HEK293 (cell line): ENCODE results near the gene GREM1.

Experiments
- CTCF ChIP-seq: fragments of 450-650 bp; formaldehyde crosslinking; IDR thresholded peaks from 2 replicates; pipeline ENCODE4 v1.5.1; 2016; ENCODE audit warnings: missing biosample characterization, missing genetic modification characterization
- EGR2 ChIP-seq: fragments of 450-650 bp; formaldehyde crosslinking; IDR thresholded peaks from 2 replicates; pipeline ENCODE4 v1.5.1; 2016; ENCODE audit warnings: low read depth, missing biosample characterization, missing genetic modification characterization
- REST ChIP-seq: fragments of 450-650 bp; formaldehyde crosslinking; IDR thresholded peaks from 2 replicates; pipeline ENCODE4 v1.5.1; 2016; ENCODE audit warnings: missing biosample characterization, missing genetic modification characterization
- YY1 ChIP-seq: fragments of 450-650 bp; formaldehyde crosslinking; IDR thresholded peaks from 2 replicates; pipeline ENCODE4 v1.5.1; 2018; ENCODE audit warnings: missing biosample characterization, missing genetic modification characterization
- ZNF529 ChIP-seq: fragments of 450-650 bp; formaldehyde crosslinking; IDR thresholded peaks from 2 replicates; pipeline ENCODE4 v1.5.1; 2017; ENCODE audit warnings: missing genetic modification characterization, missing biosample characterization; ENCODE audit not compliant: insufficient replicate concordance
- ZNF664 ChIP-seq: fragments of 450-650 bp; formaldehyde crosslinking; IDR thresholded peaks from 2 replicates; pipeline ENCODE4 v1.5.1; 2016; ENCODE audit warnings: missing biosample characterization, missing genetic modification characterization
- ZSCAN30 ChIP-seq: fragments of 450-650 bp; IDR thresholded peaks from 2 replicates; pipeline ENCODE4 v1.5.1; 2018; ENCODE audit warnings: missing biosample characterization, mild to moderate bottlenecking, missing genetic modification characterization, moderate library complexity

- no peak for TF ChIP-seq CTCF (tag by site-specific recombination)
- no peak for TF ChIP-seq YY1 (tag by site-specific recombination)
- no peak for TF ChIP-seq REST
- TF ChIP-seq ZNF664, result no peak
- no peak for TF ChIP-seq ZNF529 (tag by site-specific recombination)
- TF ChIP-seq EGR2 (tag by site-specific recombination), result peak; percentile 55; the same call in 1 of the 2 replicates
- no peak for TF ChIP-seq ZSCAN30 (tag by site-specific recombination)
Measured at GRCh38 chr15:32775103-32775502, 57.3 kb downstream of the GREM1 start.
